Left ventricle myocardium inferior (tissue), 1 donor: ENCODE measurements around the gene CTRB2. TPM values are rescaled to one million over a fixed set of nuclear protein-coding genes. Genes with fewer than 3 reads are reported as not detected.

Source experiments
- DNase-seq: peaks from one replicate; pipeline ENCODE4 v3.0.0-alpha.2; 2020
- H3K27ac ChIP-seq: fragments of 200-600 bp; replicated peaks from 2 replicates; pipeline ENCODE4 v1.8.0; 2021
- H3K27me3 ChIP-seq: fragments of 200-600 bp; 2 replicates; pipeline ENCODE4 v1.8.0; 2021; ENCODE audit warnings: low read depth
- H3K36me3 ChIP-seq: fragments of 200-600 bp; 2 replicates; pipeline ENCODE4 v1.8.0; 2021
- H3K4me1 ChIP-seq: fragments of 200-600 bp; 2 replicates; pipeline ENCODE4 v1.8.0; 2021
- H3K4me3 ChIP-seq: fragments of 200-600 bp; 2 replicates; pipeline ENCODE4 v1.8.0; 2021; ENCODE audit warnings: mild to moderate bottlenecking, moderate library complexity
- H3K9me3 ChIP-seq: fragments of 200-600 bp; replicated peaks from 2 replicates; pipeline ENCODE4 v1.8.0; 2021
- intact Hi-C: fragments of 100-400 bp; cut with micrococcal nuclease; formaldehyde crosslinking; loops from one replicate; pipeline ENCODE4 v1.11.0; 2022
- total RNA-seq: library from RNA; stranded (reverse); fragmentation: NEBNext Ultra II Directional; extraction: Animal tissue kit (Norgen Biotek cat#: 25700); gene quantifications from one replicate; pipeline ENCODE4 v1.2.1, GENCODE V29; 2021
- TF ChIP-seq, protein P1 (sequence below): fragments of 200-600 bp; IDR thresholded peaks from 2 replicates; pipeline ENCODE4 v1.8.0; 2021; ENCODE audit warnings: antibody characterized with exemption, mild to moderate bottlenecking, borderline replicate concordance
- donor health status: DM: no; HTN: yes; CAD: no; lungs with severe emphysema.

Gene CTRB2
- total RNA-seq, 1 donor from 2014 or later, result not detected

DNA sequence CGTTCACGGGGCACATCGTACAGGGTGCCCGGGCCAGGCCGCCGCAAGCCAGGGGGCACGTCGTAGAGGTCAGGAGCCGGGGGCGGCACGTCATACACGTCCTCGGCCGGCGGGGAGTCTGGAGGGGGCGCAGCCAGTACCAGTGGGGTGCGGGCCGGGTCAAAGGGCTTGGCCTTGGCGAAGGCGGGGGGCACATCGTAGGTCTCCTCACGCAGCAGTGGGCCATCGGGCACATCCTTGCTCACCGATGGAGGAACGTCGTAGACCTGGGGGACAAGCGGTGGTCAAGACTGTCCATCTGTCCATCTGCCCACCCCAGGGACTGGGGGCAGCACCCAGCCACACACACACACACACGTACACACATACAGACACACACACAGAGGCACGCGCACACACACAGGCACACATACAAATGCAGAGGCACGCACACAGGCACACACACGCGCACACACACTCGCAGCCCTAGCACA lies 28.8 kb upstream of the CTRB2 start:
- H3K9me3 ChIP-seq, result no peaks in the 10 kb centered on the region
- H3K27me3 ChIP-seq, result no peaks in the 10 kb centered on the region
- intact Hi-C loops, result no loop called here
- no peak for DNase-seq
- no peak overlapping the region for H3K27ac ChIP-seq
- H3K4me1 ChIP-seq, result peaks cover 65% of the 10 kb centered on the region
- TF ChIP-seq, protein P1, sequence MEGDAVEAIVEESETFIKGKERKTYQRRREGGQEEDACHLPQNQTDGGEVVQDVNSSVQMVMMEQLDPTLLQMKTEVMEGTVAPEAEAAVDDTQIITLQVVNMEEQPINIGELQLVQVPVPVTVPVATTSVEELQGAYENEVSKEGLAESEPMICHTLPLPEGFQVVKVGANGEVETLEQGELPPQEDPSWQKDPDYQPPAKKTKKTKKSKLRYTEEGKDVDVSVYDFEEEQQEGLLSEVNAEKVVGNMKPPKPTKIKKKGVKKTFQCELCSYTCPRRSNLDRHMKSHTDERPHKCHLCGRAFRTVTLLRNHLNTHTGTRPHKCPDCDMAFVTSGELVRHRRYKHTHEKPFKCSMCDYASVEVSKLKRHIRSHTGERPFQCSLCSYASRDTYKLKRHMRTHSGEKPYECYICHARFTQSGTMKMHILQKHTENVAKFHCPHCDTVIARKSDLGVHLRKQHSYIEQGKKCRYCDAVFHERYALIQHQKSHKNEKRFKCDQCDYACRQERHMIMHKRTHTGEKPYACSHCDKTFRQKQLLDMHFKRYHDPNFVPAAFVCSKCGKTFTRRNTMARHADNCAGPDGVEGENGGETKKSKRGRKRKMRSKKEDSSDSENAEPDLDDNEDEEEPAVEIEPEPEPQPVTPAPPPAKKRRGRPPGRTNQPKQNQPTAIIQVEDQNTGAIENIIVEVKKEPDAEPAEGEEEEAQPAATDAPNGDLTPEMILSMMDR, result no peak
- peaks cover 56% of the 10 kb centered on the region for H3K36me3 ChIP-seq
- no peak overlapping the region for H3K4me3 ChIP-seq

DNA sequence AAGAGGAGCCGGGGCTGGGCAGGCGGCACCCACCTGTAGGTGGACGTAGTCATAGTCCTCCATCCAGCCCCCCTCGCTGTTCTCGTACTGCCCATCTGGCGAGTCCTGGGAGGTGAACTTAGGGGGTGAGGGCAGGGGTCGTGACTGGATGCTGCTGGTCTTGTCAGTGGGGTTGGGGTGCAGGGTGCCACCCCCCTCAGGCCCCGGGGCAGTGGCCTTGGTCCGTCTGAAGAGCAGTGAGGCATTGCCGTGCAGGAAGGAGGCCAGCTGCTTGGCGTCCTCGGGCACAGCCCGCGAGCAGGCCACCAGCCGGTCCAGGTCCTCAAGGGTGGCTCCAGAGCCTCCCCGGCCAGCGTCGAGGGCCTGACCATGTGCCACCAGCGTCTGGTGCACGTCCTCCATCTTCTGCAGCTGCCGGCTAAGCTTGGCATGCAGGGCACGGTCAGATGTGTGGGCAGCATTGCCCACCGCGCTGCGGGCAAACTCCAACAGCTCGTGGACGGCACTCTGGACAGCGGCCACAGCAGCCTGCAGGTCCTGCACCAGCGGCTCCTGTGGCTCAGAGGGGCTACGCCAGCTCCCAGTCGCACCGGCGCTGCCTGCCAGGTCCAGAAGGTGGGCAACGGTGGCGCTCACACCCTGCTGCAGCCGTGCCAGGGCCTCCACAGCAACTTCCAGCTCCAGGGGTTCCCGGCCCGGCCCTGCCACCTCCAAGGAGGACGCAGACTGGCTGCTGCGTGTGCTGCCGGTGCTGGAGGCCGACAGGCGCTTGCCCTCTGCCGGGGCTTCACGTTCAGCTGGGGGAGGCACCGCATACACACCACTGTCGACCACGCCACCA lies 28.1 kb upstream of the CTRB2 start:
- intact Hi-C loops, result loop anchor here (5.0 kb wide), 1 partner anchor 152 kb away; no protein-coding TSS in a partner anchor
- Histone ChIP-seq H3K36me3 (peaks cover 49% of the 10 kb centered on the region), H3K27ac (peak overlapping the region; percentile 63), H3K4me3 (no peak overlapping the region), H3K9me3 (no peaks in the 10 kb centered on the region), H3K4me1 (peaks cover 65% of the 10 kb centered on the region), H3K27me3 (no peaks in the 10 kb centered on the region)
- TF ChIP-seq, protein P1, result no peak
- DNase-seq, result no peak

DNA sequence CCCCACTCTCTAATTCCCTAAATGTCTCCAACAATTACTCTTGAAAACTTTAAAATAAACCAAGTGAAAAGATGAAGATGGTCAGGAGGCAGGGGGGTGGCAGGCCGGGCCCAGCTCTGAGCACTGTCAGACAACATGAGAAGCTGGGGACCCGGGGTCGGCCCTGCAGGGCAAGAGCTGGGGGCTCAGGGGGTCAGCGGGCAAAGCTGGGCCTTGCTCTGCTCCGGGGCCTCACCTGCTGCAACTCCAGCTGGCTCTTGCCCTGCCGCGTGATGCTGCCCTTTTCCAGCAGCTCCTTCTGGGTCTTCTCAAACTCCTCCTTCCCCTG lies 26.6 kb upstream of the CTRB2 start:
- TF ChIP-seq, protein P1, result no peak
- Histone ChIP-seq H3K36me3 (peaks cover 61% of the 10 kb centered on the region), H3K27me3 (no peaks in the 10 kb centered on the region), H3K4me1 (peaks cover 54% of the 10 kb centered on the region), H3K9me3 (no peaks in the 10 kb centered on the region), H3K4me3 (no peak overlapping the region), H3K27ac (peak overlapping the region; percentile 63)
- intact Hi-C loops, result loop anchor here (5.0 kb wide), 1 partner anchor 154 kb away; no protein-coding TSS in a partner anchor
- DNase-seq, result no peak

DNA sequence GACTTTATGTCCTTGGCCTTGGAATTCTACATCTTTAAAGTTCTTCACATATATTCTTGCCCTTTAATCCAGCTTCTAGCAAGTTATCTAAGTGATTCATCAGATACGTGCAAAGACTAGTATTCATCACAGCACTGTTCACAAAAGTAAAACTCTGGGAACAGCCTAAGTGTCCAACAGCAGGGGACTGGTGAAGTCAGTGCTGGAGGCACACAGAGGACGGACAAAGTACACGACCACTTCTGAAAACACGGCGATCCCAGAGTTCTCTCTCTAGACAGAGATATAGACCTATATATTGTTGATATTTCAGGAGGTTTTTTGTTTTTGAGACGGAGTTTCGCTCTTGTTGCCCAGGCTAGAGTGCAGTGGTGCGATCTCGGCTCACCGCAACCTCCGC lies 24.6 kb upstream of the CTRB2 start:
- peaks cover 65% of the 10 kb centered on the region for H3K36me3 ChIP-seq
- H3K4me1 ChIP-seq, result peaks cover 42% of the 10 kb centered on the region
- H3K9me3 ChIP-seq, result no peaks in the 10 kb centered on the region
- TF ChIP-seq, protein P1, result no peak
- H3K4me3 ChIP-seq, result no peak overlapping the region
- no peaks in the 10 kb centered on the region for H3K27me3 ChIP-seq
- intact Hi-C loops, result loop anchor here (5.0 kb wide), 1 partner anchor 156 kb away; no protein-coding TSS in a partner anchor
- H3K27ac ChIP-seq, result no peak overlapping the region
- no peak for DNase-seq

DNA sequence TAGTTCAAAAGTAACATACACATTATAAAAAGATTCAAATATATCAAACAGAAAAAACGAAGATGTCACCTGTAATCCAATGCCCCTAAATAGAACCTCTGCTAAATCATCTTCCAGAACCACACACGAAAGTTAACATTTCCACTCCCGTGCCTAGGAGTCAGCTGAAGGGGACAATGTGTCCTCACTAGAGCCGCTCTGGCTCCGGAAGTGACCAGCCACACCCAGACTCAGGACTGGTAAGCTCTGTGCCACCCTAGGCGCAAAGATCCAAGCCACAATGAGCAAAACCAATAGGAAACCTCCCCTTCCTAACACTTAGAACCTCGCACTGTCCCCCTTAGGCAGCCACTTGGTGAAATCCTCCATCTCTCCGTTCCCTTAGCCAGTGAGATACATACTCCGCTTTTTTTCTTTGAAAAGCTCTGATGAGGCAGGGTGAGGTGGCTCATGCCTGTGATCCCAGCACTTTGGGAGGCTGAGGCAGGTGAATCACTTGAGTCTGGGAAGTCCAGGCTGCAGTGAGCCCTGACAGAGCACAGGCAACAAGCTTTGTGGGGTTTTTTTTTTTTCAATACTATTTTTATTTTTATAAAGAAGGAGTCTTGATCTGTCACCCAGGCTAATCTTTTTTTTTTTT lies 23.6 kb upstream of the CTRB2 start:
- H3K9me3 ChIP-seq, result no peaks in the 10 kb centered on the region
- intact Hi-C loops, result loop anchor here (5.0 kb wide), 1 partner anchor 157 kb away; no protein-coding TSS in a partner anchor
- H3K4me3 ChIP-seq, result no peak overlapping the region
- no peaks in the 10 kb centered on the region for H3K27me3 ChIP-seq
- no peak for DNase-seq
- H3K36me3 ChIP-seq, result peaks cover 63% of the 10 kb centered on the region
- H3K4me1 ChIP-seq, result peaks cover 52% of the 10 kb centered on the region
- H3K27ac ChIP-seq, result peak overlapping the region; percentile 53
- TF ChIP-seq, protein P1, result no peak
